Naive B cell (primary cell): ENCODE data around the gene APOL5. TPM values are rescaled to one million over a fixed set of nuclear protein-coding genes. Genes with fewer than 3 reads are reported as not detected.
"Not testable (repeated sequence)": the region's sequence is repeated elsewhere in the genome, so short reads cannot be mapped to it uniquely, and the experiment has no call there.

Source experiments
- ATAC-seq, 2 donors: fragments of 150-1000 bp; cut with Tn5 transposase; 2 replicates each; pipeline ENCODE4 v1.10.0; 2021; ENCODE audit warnings: low read depth in 2 of 2, mild to moderate bottlenecking in 2 of 2, moderate library complexity in 2 of 2
- DNase-seq: peaks from one replicate; pipeline ENCODE4 v3.0.0; 2022
- H3K27ac Mint-ChIP-seq, 6 donors: one replicate each; pipeline ENCODE4 v1.8.0; 2020 to 2022; ENCODE audit warnings: mild to moderate bottlenecking in 6 of 6, mixed read lengths in 6 of 6, moderate library complexity in 5 of 6, inconsistent platforms in 2 of 6
- H3K27me3 Mint-ChIP-seq, 3 donors: one replicate each; pipeline ENCODE4 v1.8.0; 2021 to 2022; ENCODE audit warnings: mixed read lengths in 3 of 3, mild to moderate bottlenecking in 1 of 3
- H3K36me3 Mint-ChIP-seq, 2 donors: one replicate each; pipeline ENCODE4 v1.8.0; 2020 to 2022; ENCODE audit warnings: mixed read lengths in 2 of 2, inconsistent platforms in 1 of 2, mild to moderate bottlenecking in 1 of 2
- H3K4me1 Mint-ChIP-seq, 3 donors: one replicate each; pipeline ENCODE4 v1.8.0; 2020 to 2022; ENCODE audit warnings: mixed read lengths in 3 of 3, inconsistent platforms in 1 of 3, mild to moderate bottlenecking in 1 of 3, moderate library complexity in 1 of 3
- H3K4me3 Mint-ChIP-seq, 8 donors: one replicate each; pipeline ENCODE4 v1.8.0; 2020 to 2022; ENCODE audit warnings: mild to moderate bottlenecking in 8 of 8, mixed read lengths in 8 of 8, moderate library complexity in 8 of 8, inconsistent platforms in 2 of 8
- H3K9me3 Mint-ChIP-seq, 7 donors: one replicate each; pipeline ENCODE4 v1.8.0; 2020 to 2022; ENCODE audit warnings: mixed read lengths in 7 of 7, mild to moderate bottlenecking in 5 of 7, inconsistent platforms in 2 of 7, moderate library complexity in 1 of 7
- polyA plus RNA-seq, 6 donors: library from polyadenylated mRNA; unstranded; fragments of 300-500 nt; fragmentation: Illumina TruSeq; gene quantifications; one replicate each; pipeline ENCODE4 v1.2.3, GENCODE V29; 2021; ENCODE audit warnings: low read depth in 6 of 6

Gene APOL5
- polyA plus RNA-seq, 6 donors from 2014 or later: not detected

DNA sequence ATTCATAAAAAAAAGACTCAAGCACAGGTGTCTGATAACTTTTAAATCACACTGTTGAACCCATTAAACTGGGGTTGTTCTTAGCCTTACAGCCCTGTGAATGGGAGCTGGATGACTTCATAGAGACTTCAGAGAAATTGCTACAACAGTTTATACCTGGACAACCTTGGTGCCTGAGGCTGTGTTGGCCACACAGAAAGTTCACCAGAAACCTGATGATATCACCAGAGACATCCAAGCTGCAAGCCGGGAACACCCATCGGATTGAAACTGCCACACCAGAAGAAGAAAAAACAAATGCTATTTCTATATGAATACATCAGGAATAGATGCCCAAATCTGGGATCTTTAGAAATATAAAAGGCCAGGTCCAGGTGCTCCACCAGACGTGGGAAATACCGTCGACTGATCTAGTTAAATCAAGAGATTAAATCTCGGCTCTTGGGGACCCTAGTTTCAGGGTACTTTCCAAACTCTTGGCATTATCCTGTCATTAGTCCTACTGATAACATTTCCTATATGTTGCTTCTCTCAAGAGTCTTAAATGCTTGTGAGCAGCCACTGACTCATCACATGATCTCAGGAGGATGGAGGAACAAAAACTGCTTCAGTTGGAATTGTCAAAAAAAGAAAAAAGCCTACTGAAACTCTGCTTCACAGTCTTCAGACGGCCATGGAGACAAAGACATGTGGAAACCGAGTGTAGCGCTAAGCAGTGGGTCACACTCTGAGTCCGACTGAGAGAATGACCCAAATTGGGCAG is 28.6 kb upstream of the APOL5 start:
- Mint-ChIP-seq H3K36me3 (peaks cover 0 to 4% of the 10 kb centered on the region in 2 donors), H3K4me3 (peak overlapping the region in 1 of 8 donors; percentile 60), H3K27me3 (peaks cover 7 to 25% (median 12%) of the 10 kb centered on the region in 3 donors), H3K9me3 (peaks cover 0 to 4% (median 2%) of the 10 kb centered on the region in 7 donors), H3K4me1 (peaks cover 12 to 18% (median 15%) of the 10 kb centered on the region in 3 donors), H3K27ac (no peak overlapping the region)
- no peak for DNase-seq
- no peak for ATAC-seq

DNA sequence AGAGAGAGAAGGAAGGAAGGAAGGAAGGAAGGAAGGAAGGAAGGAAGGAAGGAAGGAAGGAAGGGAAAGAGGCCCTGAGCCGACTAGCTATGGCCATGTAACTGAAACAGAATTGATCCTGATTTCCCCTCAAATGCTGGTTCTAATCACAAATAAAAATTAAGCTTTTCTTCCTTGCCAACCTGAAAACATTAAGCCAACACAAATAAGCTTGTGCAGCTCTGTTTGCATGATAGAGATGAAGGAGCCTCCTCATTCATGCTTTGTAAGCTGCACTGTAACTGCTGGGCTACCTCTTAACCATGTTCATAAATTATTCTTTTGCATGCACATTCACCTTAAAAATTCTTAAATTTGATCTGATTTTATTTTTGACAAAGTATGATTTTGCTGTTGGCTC is 27.7 kb upstream of the APOL5 start:
- Mint-ChIP-seq H3K4me3 (no peak overlapping the region), H3K9me3 (peaks cover 0 to 4% (median 2%) of the 10 kb centered on the region in 7 donors), H3K36me3 (peaks cover 0 to 4% of the 10 kb centered on the region in 2 donors), H3K4me1 (peaks cover 12 to 18% (median 15%) of the 10 kb centered on the region in 3 donors), H3K27me3 (peaks cover 6 to 25% (median 12%) of the 10 kb centered on the region in 3 donors), H3K27ac (no peak overlapping the region)
- no peak for DNase-seq
- ATAC-seq: no peak

DNA sequence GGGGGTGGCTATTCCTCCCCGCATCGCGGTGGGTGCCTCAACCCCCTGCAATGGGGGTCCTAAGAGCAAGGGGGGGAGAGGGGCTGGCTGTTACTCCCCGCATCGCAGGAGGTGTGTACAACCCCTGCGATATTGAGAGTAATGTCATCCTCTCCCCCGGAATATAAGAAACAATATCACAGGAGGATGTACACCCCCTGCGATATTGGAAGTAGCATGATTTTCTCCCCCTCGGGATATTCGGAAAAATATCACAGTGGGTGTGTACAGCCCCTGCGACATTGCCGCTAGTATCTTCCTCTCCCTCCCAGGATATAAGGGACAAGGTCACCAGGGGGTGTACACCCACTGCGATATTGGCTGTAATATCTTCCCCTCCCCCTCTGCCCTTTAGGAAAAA is 22.5 kb upstream of the APOL5 start:
- Mint-ChIP-seq H3K4me1 (no peaks in the 10 kb centered on the region), H3K4me3 (no peak overlapping the region), H3K36me3 (no peaks in the 10 kb centered on the region), H3K27ac (no peak overlapping the region), H3K9me3 (no peaks in the 10 kb centered on the region), H3K27me3 (peaks cover 11 to 30% (median 29%) of the 10 kb centered on the region in 3 donors)
- DNase-seq (no peak), ATAC-seq (no peak)

DNA sequence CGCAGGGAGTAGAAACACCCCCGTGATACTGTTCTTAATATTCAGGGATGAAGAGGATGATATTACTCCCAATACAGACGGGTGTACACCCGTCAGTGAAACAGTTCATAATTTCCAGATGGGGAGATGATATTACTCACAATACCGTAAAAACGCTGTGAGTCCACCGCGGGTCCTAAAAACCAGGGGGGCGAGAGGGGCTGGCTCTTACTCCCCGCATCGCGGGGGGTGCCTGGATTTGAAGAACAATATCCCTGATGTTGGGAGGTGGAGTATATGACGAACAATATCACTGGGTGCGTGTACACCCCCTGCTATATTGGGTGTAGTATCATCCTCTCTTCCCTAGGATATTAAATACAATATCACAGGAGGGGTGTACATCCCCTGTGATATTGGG is 20.5 kb upstream of the APOL5 start:
- DNase-seq (no peak), ATAC-seq (no peak)
- Mint-ChIP-seq H3K27me3 (peaks cover 11 to 27% (median 26%) of the 10 kb centered on the region in 3 donors), H3K4me3 (no peak overlapping the region), H3K9me3 (no peaks in the 10 kb centered on the region), H3K4me1 (no peaks in the 10 kb centered on the region), H3K36me3 (no peaks in the 10 kb centered on the region), H3K27ac (no peak overlapping the region)

DNA sequence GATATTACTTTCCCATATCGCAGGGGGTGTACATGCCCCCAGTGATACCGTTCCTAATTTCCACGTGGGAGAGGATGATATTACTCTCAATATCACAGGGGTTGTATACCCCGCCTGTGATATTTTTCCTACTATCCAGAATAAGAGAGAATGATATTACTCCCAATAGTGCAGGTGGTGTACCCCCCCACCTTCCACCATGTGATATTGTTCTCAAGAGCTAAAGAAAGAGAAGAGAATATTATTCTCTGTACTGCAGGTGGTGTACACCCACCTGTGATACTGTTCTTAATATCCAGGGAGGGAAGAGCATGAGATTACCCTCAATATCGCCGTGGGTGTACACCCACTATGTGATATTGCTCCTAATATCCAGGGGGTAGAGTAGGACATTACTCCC is 17.8 kb upstream of the APOL5 start:
- not testable (repeated sequence) for H3K9me3 Mint-ChIP-seq, H3K4me1 Mint-ChIP-seq, H3K36me3 Mint-ChIP-seq, ATAC-seq, H3K27ac Mint-ChIP-seq, H3K4me3 Mint-ChIP-seq, DNase-seq
- peaks cover 4 to 22% (median 18%) of the 10 kb centered on the region in 3 donors for H3K27me3 Mint-ChIP-seq

GRCh38 chr22:35703861-35704584 is 13.6 kb upstream of the APOL5 start:
- no peaks in the 10 kb centered on the region for H3K36me3 Mint-ChIP-seq
- no peaks in the 10 kb centered on the region for H3K9me3 Mint-ChIP-seq
- H3K27me3 Mint-ChIP-seq: peaks cover 4 to 19% (median 14%) of the 10 kb centered on the region in 3 donors
- H3K4me3 Mint-ChIP-seq: no peak overlapping the region
- H3K27ac Mint-ChIP-seq: peak overlapping the region in 1 of 6 donors; percentile 52
- DNase-seq (no peak), ATAC-seq (no peak)
- H3K4me1 Mint-ChIP-seq: no peaks in the 10 kb centered on the region

GRCh38 chr22:35705141-35705540 is 12.5 kb upstream of the APOL5 start:
- H3K9me3 Mint-ChIP-seq: no peaks in the 10 kb centered on the region
- no peak for ATAC-seq

GRCh38 chr22:35708453-35708852 is 9.2 kb upstream of the APOL5 start:
- H3K27me3 Mint-ChIP-seq: peaks cover 15 to 29% (median 19%) of the 10 kb centered on the region in 3 donors
- H3K9me3 Mint-ChIP-seq: peaks cover 4 to 11% (median 8%) of the 10 kb centered on the region in 7 donors
- peaks cover 7 to 10% of the 10 kb centered on the region in 2 donors for H3K36me3 Mint-ChIP-seq
- no peak overlapping the region for H3K27ac Mint-ChIP-seq
- DNase-seq (no peak), ATAC-seq (no peak)
- H3K4me3 Mint-ChIP-seq: no peak overlapping the region
- no peaks in the 10 kb centered on the region for H3K4me1 Mint-ChIP-seq

More at GRCh38 chr22:35705141-35705540, 12.5 kb upstream of the APOL5 start:
- no peaks in the 10 kb centered on the region for H3K4me1 Mint-ChIP-seq
- peak overlapping the region in 1 of 6 donors; percentile 27 for H3K27ac Mint-ChIP-seq
- H3K4me3 Mint-ChIP-seq: no peak overlapping the region
- peaks cover 5 to 20% (median 9%) of the 10 kb centered on the region in 3 donors for H3K27me3 Mint-ChIP-seq
- H3K36me3 Mint-ChIP-seq: no peaks in the 10 kb centered on the region
- DNase-seq: no peak

DNA sequence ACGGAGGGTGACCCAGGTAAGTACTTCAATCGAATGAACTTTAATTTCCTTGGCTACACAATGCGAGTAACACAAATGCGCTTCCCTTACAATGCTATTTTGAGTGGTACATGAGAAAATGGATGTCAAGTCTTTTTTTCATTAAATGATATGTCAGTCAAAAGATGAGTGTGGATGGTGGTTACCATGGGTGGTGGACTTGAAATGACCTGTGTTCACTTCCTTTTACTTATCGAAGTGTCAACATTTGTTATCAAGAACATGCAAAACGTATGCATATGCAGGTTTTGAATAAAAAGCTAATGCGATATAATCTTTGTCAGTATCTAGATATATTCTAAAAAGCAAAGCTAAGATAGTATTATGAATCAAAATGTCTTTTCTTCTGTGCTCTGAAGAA is 8.8 kb upstream of the APOL5 start:
- peaks cover 4 to 14% (median 11%) of the 10 kb centered on the region in 7 donors for H3K9me3 Mint-ChIP-seq
- H3K27ac Mint-ChIP-seq: no peak overlapping the region
- no peak overlapping the region for H3K4me3 Mint-ChIP-seq
- ATAC-seq: no peak
- H3K4me1 Mint-ChIP-seq: no peaks in the 10 kb centered on the region
- peaks cover 7 to 15% of the 10 kb centered on the region in 2 donors for H3K36me3 Mint-ChIP-seq
- DNase-seq: no peak
- peaks cover 20 to 31% (median 23%) of the 10 kb centered on the region in 3 donors for H3K27me3 Mint-ChIP-seq

DNA sequence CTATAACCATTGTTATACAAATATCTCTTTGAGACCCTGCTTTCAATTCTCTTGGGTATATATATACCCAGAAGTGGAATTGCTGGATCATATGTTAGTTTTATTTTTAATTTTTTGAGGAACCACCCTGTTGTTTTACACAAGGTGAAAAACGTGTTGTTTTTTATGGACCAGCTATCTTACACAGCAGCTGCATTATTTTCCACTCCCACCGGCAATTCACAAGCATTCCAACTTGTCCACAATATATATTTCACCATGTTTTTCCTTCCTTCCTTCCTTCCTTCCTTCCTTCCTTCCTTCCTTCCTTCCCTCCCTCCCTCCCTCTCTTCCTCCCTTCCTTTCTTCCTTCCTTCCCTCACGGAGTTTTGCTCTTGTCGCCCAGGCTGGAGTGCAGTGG is 6.3 kb upstream of the APOL5 start:
- Mint-ChIP-seq H3K4me3 (no peak overlapping the region), H3K36me3 (peaks cover 7 to 16% of the 10 kb centered on the region in 2 donors), H3K9me3 (peaks cover 4 to 14% (median 11%) of the 10 kb centered on the region in 7 donors), H3K27ac (no peak overlapping the region), H3K27me3 (peaks cover 29 to 41% (median 30%) of the 10 kb centered on the region in 3 donors), H3K4me1 (no peaks in the 10 kb centered on the region)
- DNase-seq (no peak), ATAC-seq (no peak)

- Mint-ChIP-seq H3K27me3 (peaks cover 24 to 39% (median 30%) of the 10 kb centered on the region in 3 donors), H3K27ac (peak overlapping the region in 1 of 6 donors; percentile 49), H3K9me3 (peaks cover 4 to 14% (median 11%) of the 10 kb centered on the region in 7 donors), H3K4me3 (no peak overlapping the region), H3K36me3 (peaks cover 7 to 16% of the 10 kb centered on the region in 2 donors), H3K4me1 (no peaks in the 10 kb centered on the region)
- ATAC-seq (no peak), DNase-seq (no peak)
Measured at GRCh38 chr22:35712672-35713071, 5.0 kb upstream of the APOL5 start.

- H3K27ac Mint-ChIP-seq: no peak overlapping the region
- no peaks in the 10 kb centered on the region for H3K4me1 Mint-ChIP-seq
Measured at GRCh38 chr22:35719212-35719875, 1.7 kb downstream of the APOL5 start.

GRCh38 chr22:35721960-35722359 is 4.3 kb downstream of the APOL5 start:
- Mint-ChIP-seq H3K27me3 (peaks cover 27 to 46% (median 36%) of the 10 kb centered on the region in 3 donors), H3K4me3 (no peak overlapping the region), H3K27ac (no peak overlapping the region), H3K36me3 (peaks cover 0 to 10% of the 10 kb centered on the region in 2 donors), H3K9me3 (peaks cover 0 to 9% (median 0%) of the 10 kb centered on the region in 7 donors), H3K4me1 (no peaks in the 10 kb centered on the region)
- DNase-seq (no peak), ATAC-seq (no peak)

More at GRCh38 chr22:35719212-35719875, 1.7 kb downstream of the APOL5 start:
- peaks cover 20 to 42% (median 24%) of the 10 kb centered on the region in 3 donors for H3K27me3 Mint-ChIP-seq
- peaks cover 0 to 10% of the 10 kb centered on the region in 2 donors for H3K36me3 Mint-ChIP-seq
- ATAC-seq (no peak), DNase-seq (no peak)
- peak overlapping the region in 1 of 8 donors; percentile 8 for H3K4me3 Mint-ChIP-seq
- H3K9me3 Mint-ChIP-seq: peaks cover 0 to 9% (median 0%) of the 10 kb centered on the region in 7 donors
